Upper lobe of left lung (tissue), 4 donors: Measurements from ENCODE around the gene PANK3.

Experiments used
- POLR2A ChIP-seq, 4 donors: fragments of 450-650 bp; IDR thresholded peaks; one replicate each; pipeline ENCODE4 v1.5.1; 2016 to 2017; ENCODE audit warnings: antibody characterized with exemption in 4 of 4, mild to moderate bottlenecking in 2 of 4
- POLR2AphosphoS5 ChIP-seq, 2 donors: sonication (generic); formaldehyde crosslinking; IDR thresholded peaks; one replicate each; pipeline ENCODE4 v1.5.1; 2017; ENCODE audit warnings: antibody characterized with exemption in 2 of 2
- TF ChIP-seq, protein P1 (sequence below), 6 experiments: fragments of 450-650 bp in 4 of 6; fragments of 200-600 bp in 2 of 6; sonication (generic) in 2 of 6; IDR thresholded peaks; one replicate each; pipeline ENCODE4 v1.5.1; 2016 to 2019; ENCODE audit warnings: antibody characterized with exemption in 6 of 6

DNA sequence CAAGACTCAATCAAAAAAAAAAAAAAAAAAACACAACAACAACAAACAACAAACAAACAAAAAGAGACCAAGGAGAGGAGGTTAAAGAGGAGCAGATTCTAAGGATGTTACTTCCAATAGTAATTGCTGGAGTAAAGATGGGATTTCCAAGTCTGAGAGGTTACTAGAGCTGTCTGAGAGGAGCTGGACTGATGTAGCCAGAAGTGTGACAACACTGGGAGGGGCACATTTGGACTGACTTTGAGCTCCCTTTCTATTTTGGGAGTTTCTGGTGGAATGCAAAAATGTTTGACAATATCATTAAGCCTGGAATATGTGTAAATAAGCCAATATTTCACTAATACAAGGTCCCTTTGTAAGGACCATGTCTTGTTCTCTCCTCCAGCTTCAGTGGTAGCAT is 25.3 kb upstream of the PANK3 start:
- TF ChIP-seq POLR2A (IDR thresholded peaks at IDR 0.05) (no peak), POLR2AphosphoS5 (IDR thresholded peaks at IDR 0.05) (no peak)
- TF ChIP-seq, protein P1, sequence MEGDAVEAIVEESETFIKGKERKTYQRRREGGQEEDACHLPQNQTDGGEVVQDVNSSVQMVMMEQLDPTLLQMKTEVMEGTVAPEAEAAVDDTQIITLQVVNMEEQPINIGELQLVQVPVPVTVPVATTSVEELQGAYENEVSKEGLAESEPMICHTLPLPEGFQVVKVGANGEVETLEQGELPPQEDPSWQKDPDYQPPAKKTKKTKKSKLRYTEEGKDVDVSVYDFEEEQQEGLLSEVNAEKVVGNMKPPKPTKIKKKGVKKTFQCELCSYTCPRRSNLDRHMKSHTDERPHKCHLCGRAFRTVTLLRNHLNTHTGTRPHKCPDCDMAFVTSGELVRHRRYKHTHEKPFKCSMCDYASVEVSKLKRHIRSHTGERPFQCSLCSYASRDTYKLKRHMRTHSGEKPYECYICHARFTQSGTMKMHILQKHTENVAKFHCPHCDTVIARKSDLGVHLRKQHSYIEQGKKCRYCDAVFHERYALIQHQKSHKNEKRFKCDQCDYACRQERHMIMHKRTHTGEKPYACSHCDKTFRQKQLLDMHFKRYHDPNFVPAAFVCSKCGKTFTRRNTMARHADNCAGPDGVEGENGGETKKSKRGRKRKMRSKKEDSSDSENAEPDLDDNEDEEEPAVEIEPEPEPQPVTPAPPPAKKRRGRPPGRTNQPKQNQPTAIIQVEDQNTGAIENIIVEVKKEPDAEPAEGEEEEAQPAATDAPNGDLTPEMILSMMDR (IDR thresholded peaks at IDR 0.05) = no peak
